Trophoblast cell (in vitro differentiated cells and primary cell): ENCODE measurements around the gene ADORA2B.
"Not testable (repeated sequence)": the region's sequence is repeated elsewhere in the genome, so short reads cannot be mapped to it uniquely, and the experiment has no call there.

ENCODE experiments used
- DNase-seq, 2 donors: peaks; one replicate each; pipeline ENCODE4 v3.0.0-alpha.2; 2016
- H2AFZ ChIP-seq: 2 replicates; pipeline ENCODE4 v1.6.1; 2013; ENCODE audit warnings: low read length, moderate library complexity, mild to moderate bottlenecking; ENCODE audit not compliant: insufficient read depth, poor library complexity
- H2AK5ac ChIP-seq: 2 replicates; pipeline ENCODE4 v1.6.1; 2013; ENCODE audit warnings: mild to moderate bottlenecking, low read length
- H2BK120ac ChIP-seq: 2 replicates; pipeline ENCODE4 v1.6.1; 2013; ENCODE audit warnings: low read length, mild to moderate bottlenecking, moderate library complexity; ENCODE audit not compliant: insufficient read depth, poor library complexity
- H2BK12ac ChIP-seq: 2 replicates; pipeline ENCODE4 v1.6.1; 2013; ENCODE audit warnings: mild to moderate bottlenecking, low read length, moderate library complexity
- H2BK5ac ChIP-seq: 2 replicates; pipeline ENCODE4 v1.6.1; 2013; ENCODE audit warnings: low read length, low read depth, moderate library complexity, mild to moderate bottlenecking; ENCODE audit not compliant: poor library complexity
- H3K14ac ChIP-seq: 2 replicates; pipeline ENCODE4 v1.6.1; 2013; ENCODE audit warnings: mild to moderate bottlenecking, low read length
- H3K18ac ChIP-seq: 2 replicates; pipeline ENCODE4 v1.6.1; 2013; ENCODE audit warnings: mild to moderate bottlenecking, low read length
- H3K23ac ChIP-seq: 2 replicates; pipeline ENCODE4 v1.6.1; 2013; ENCODE audit warnings: low read length
- H3K27ac ChIP-seq: 2 replicates; pipeline ENCODE4 v1.5.1; 2013; ENCODE audit warnings: low read depth, mild to moderate bottlenecking, inconsistent platforms, low read length, moderate library complexity
- H3K27me3 ChIP-seq: 2 replicates; pipeline ENCODE4 v1.6.1; 2013; ENCODE audit warnings: inconsistent platforms, mild to moderate bottlenecking, low read length, moderate library complexity; ENCODE audit not compliant: insufficient read depth
- H3K36me3 ChIP-seq, 2 experiments: 1 replicate in 1 of 2; 2 replicates in 1 of 2; pipeline ENCODE4 v1.6.1; 2013; ENCODE audit warnings: low read length in 2 of 2, mild to moderate bottlenecking in 2 of 2, moderate library complexity in 1 of 2; ENCODE audit not compliant: insufficient read depth in 2 of 2, control insufficient read depth in 1 of 2
- H3K4ac ChIP-seq: 2 replicates; pipeline ENCODE4 v1.6.1; 2013; ENCODE audit warnings: low read depth, mild to moderate bottlenecking, low read length, moderate library complexity
- H3K4me1 ChIP-seq, 2 experiments: 1 replicate in 1 of 2; 2 replicates in 1 of 2; pipeline ENCODE4 v1.6.1; 2013; ENCODE audit warnings: low read length in 2 of 2, mild to moderate bottlenecking in 2 of 2, moderate library complexity in 1 of 2; ENCODE audit not compliant: insufficient read depth in 2 of 2, control insufficient read depth in 1 of 2
- H3K4me2 ChIP-seq: 2 replicates; pipeline ENCODE4 v1.6.1; 2013; ENCODE audit warnings: inconsistent platforms, mild to moderate bottlenecking, low read length, moderate library complexity
- H3K4me3 ChIP-seq: 2 replicates; pipeline ENCODE4 v1.5.1; 2013; ENCODE audit warnings: mild to moderate bottlenecking, low read depth, low read length, inconsistent platforms
- H3K79me1 ChIP-seq: one replicate; pipeline ENCODE4 v1.6.1; 2013; ENCODE audit warnings: low read length
- H3K79me2 ChIP-seq: 2 replicates; pipeline ENCODE4 v1.6.1; 2013; ENCODE audit warnings: low read length, mild to moderate bottlenecking; ENCODE audit not compliant: control insufficient read depth, insufficient read depth, poor library complexity
- H3K9ac ChIP-seq: 2 replicates; pipeline ENCODE4 v1.6.1; 2013; ENCODE audit warnings: mild to moderate bottlenecking, low read length
- H3K9me3 ChIP-seq: 2 replicates; pipeline ENCODE4 v1.6.1; 2013; ENCODE audit warnings: low read depth, mild to moderate bottlenecking, control low read depth, inconsistent platforms, low read length; ENCODE audit not compliant: insufficient read depth
- H4K12ac ChIP-seq: 2 replicates; pipeline ENCODE4 v1.6.1; 2013; ENCODE audit warnings: low read depth, mild to moderate bottlenecking, low read length, moderate library complexity
- H4K8ac ChIP-seq: 2 replicates; pipeline ENCODE4 v1.6.1; 2013; ENCODE audit warnings: low read depth, mild to moderate bottlenecking, low read length, moderate library complexity
- H4K91ac ChIP-seq: one replicate; pipeline ENCODE4 v1.6.1; 2013; ENCODE audit warnings: low read depth, mild to moderate bottlenecking, low read length, moderate library complexity
- WGBS: extraction: QIAGEN DNeasy Blood & Tissue Kit; methylation state at CpG from one replicate; pipeline ENCODE4 v1.1.7; 2013; ENCODE audit warnings: missing lambda C conversion rate; ENCODE audit not compliant: insufficient read length, insufficient coverage; ENCODE audit errors: extremely low coverage; 5-methylcytosine and 5-hydroxymethylcytosine counted together

Gene ADORA2B

GRCh38 chr17:15900871-15901270, 44.1 kb upstream of the ADORA2B start:
- WGBS, result no CpG with 5 or more reads among the region's 7 CpGs
- no peaks in the 10 kb centered on the region for H3K79me1 ChIP-seq
- no peak overlapping the region for H3K18ac ChIP-seq
- no peak overlapping the region for H3K4me3 ChIP-seq
- no peak overlapping the region for H4K12ac ChIP-seq
- no peak overlapping the region for H2AK5ac ChIP-seq
- H4K91ac ChIP-seq, result no peak overlapping the region
- no peaks in the 10 kb centered on the region for H3K79me2 ChIP-seq
- H3K14ac ChIP-seq, result no peak overlapping the region
- no peak overlapping the region for H3K4ac ChIP-seq
- no peak overlapping the region for H3K4me2 ChIP-seq
- no peak overlapping the region for H2AFZ ChIP-seq
- no peak overlapping the region for H3K23ac ChIP-seq
- H2BK12ac ChIP-seq, result no peak overlapping the region
- H3K36me3 ChIP-seq, result no peaks in the 10 kb centered on the region
- no peak overlapping the region for H2BK120ac ChIP-seq
- no peak overlapping the region for H4K8ac ChIP-seq
- H3K27me3 ChIP-seq, result no peaks in the 10 kb centered on the region
- H3K4me1 ChIP-seq, result no peaks in the 10 kb centered on the region
- H3K9me3 ChIP-seq, result no peaks in the 10 kb centered on the region
- H2BK5ac ChIP-seq, result no peak overlapping the region
- no peak overlapping the region for H3K27ac ChIP-seq
- DNase-seq, result peak; percentile 51 to 60
- H3K9ac ChIP-seq, result peak overlapping the region; percentile 57

DNA sequence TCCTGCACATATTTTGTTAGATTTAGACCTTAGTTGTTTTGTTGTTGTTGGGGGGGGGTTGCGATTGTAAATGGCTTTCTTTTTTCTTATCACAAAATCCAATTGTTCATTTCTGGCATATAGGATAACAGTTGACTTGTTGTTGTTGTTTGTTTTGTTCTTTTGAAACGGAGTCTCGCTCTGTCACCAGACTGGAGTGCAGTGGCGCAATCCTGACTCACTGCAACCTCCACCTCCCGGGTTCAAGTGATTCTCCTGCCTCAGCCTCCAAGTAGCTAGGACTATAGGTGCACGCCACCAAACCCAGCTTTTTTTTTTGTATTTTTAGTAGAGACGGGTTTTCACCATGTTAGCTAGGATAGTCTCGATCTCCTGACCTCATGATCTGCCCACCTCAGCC, 39.7 kb upstream of the ADORA2B start:
- not testable (repeated sequence) for H3K14ac ChIP-seq, H2BK5ac ChIP-seq, H2AK5ac ChIP-seq, H3K4me2 ChIP-seq, H3K9me3 ChIP-seq, H3K79me1 ChIP-seq, H3K79me2 ChIP-seq, H4K12ac ChIP-seq, H3K27ac ChIP-seq, H4K8ac ChIP-seq, H2AFZ ChIP-seq, H3K9ac ChIP-seq, H3K4me3 ChIP-seq, H2BK120ac ChIP-seq, H3K27me3 ChIP-seq, H2BK12ac ChIP-seq, H3K23ac ChIP-seq, H3K18ac ChIP-seq, H3K4ac ChIP-seq, H3K36me3 ChIP-seq, H4K91ac ChIP-seq
- no CpG with 5 or more reads among the region's 8 CpGs for WGBS
- DNase-seq, result peak in 1 of 2 donors; percentile 50
- H3K4me1 ChIP-seq, result peaks cover 9 to 17% of the 10 kb centered on the region in 2 experiments

GRCh38 chr17:15907290-15907689, 37.6 kb upstream of the ADORA2B start:
- H3K4me2 ChIP-seq, result no peak overlapping the region
- no peaks in the 10 kb centered on the region for H3K36me3 ChIP-seq
- H3K4ac ChIP-seq, result no peak overlapping the region
- no peak for DNase-seq
- H3K9me3 ChIP-seq, result no peaks in the 10 kb centered on the region
- no peaks in the 10 kb centered on the region for H3K79me1 ChIP-seq
- no peak overlapping the region for H2AFZ ChIP-seq
- H3K4me1 ChIP-seq, result peaks cover 17 to 27% of the 10 kb centered on the region in 2 experiments
- H4K8ac ChIP-seq, result no peak overlapping the region
- no peaks in the 10 kb centered on the region for H3K27me3 ChIP-seq
- H4K12ac ChIP-seq, result no peak overlapping the region
- peaks cover 1% of the 10 kb centered on the region for H3K79me2 ChIP-seq
- no peak overlapping the region for H3K27ac ChIP-seq
- H3K4me3 ChIP-seq, result no peak overlapping the region
- no peak overlapping the region for H2BK120ac ChIP-seq
- no peak overlapping the region for H2BK12ac ChIP-seq
- no peak overlapping the region for H2BK5ac ChIP-seq
- no peak overlapping the region for H3K9ac ChIP-seq
- no peak overlapping the region for H4K91ac ChIP-seq
- H3K23ac ChIP-seq, result no peak overlapping the region
- no CpG with 5 or more reads among the region's 2 CpGs for WGBS
- no peak overlapping the region for H3K18ac ChIP-seq
- H2AK5ac ChIP-seq, result no peak overlapping the region
- no peak overlapping the region for H3K14ac ChIP-seq

- no peak overlapping the region for H2BK5ac ChIP-seq
- H3K79me1 ChIP-seq, result no peaks in the 10 kb centered on the region
- no peak overlapping the region for H3K4ac ChIP-seq
- no peak overlapping the region for H4K91ac ChIP-seq
- H2BK12ac ChIP-seq, result no peak overlapping the region
- H3K9ac ChIP-seq, result no peak overlapping the region
- peak in 1 of 2 donors; percentile 51 for DNase-seq
- no peak overlapping the region for H2AFZ ChIP-seq
- no peak overlapping the region for H2BK120ac ChIP-seq
- no CpG with 5 or more reads among the region's 4 CpGs for WGBS
- no peak overlapping the region for H3K4me3 ChIP-seq
- H3K27ac ChIP-seq, result no peak overlapping the region
- no peak overlapping the region for H3K18ac ChIP-seq
- H2AK5ac ChIP-seq, result no peak overlapping the region
- H4K8ac ChIP-seq, result no peak overlapping the region
- H4K12ac ChIP-seq, result no peak overlapping the region
- H3K14ac ChIP-seq, result no peak overlapping the region
- H3K9me3 ChIP-seq, result no peaks in the 10 kb centered on the region
- H3K36me3 ChIP-seq, result no peaks in the 10 kb centered on the region
- peaks cover 17 to 29% of the 10 kb centered on the region in 2 experiments for H3K4me1 ChIP-seq
- no peak overlapping the region for H3K4me2 ChIP-seq
- H3K23ac ChIP-seq, result no peak overlapping the region
- no peaks in the 10 kb centered on the region for H3K27me3 ChIP-seq
- peaks cover 1% of the 10 kb centered on the region for H3K79me2 ChIP-seq
These were observed 36.6 kb upstream of the ADORA2B start for GRCh38 chr17:15908378-15908777.
